HG02588 (cell line): ENCODE data around the gene ZNF619.
A peak's percentile ranks its signal among the peaks of the same experiment; 100 is the strongest.

Experiments used
- ATAC-seq: cut with Tn5 transposase; IDR thresholded peaks from one replicate; pipeline ENCODE4 v1.9.1; 2021; ENCODE audit warnings: mild to moderate bottlenecking, moderate library complexity; ENCODE audit not compliant: unreplicated experiment

Gene ZNF619

GRCh38 chr3:40524568-40525285 is 47.8 kb downstream of the ZNF619 start, which contains the start of gene ZNF621:
Gene ZNF621 (plus strand): TSS chr3:40524960. CDS start chr3:40525841, 881 bp downstream.
- ATAC-seq = peak; percentile 99

GRCh38 chr3:40528426-40528825 is 51.5 kb downstream of the ZNF619 start:
- no peak for ATAC-seq

GRCh38 chr3:40532252-40532651 is 55.3 kb downstream of the ZNF619 start:
- ATAC-seq = no peak

- no peak for ATAC-seq
These were observed 57.4 kb downstream of the ZNF619 start for GRCh38 chr3:40534283-40534682.
